ENCODE data around the gene IQCM. TPM values are rescaled to one million over a fixed set of nuclear protein-coding genes. Genes with fewer than 3 reads are reported as not detected.
A peak's percentile ranks its signal among the peaks of the same experiment; 100 is the strongest.

IQCM gene
- total and polyA plus RNA-seq, 4 donors = not detected

GRCh38 chr4:149823769-149824221 lies 8.2 kb upstream of the IQCM start:
- H3K36me3 ChIP-seq (ENCODE audit: control insufficient read depth, insufficient read depth, low read length) = no peaks in the 10 kb centered on the region
- H3K27ac ChIP-seq (ENCODE audit: low read depth, low read length) = no peak overlapping the region
- peak in 1 of 6 donors; percentile 21 for DNase-seq (ENCODE audit: low read depth in 4 of 6, low spot score in 6 of 6)
- no peaks in the 10 kb centered on the region for H3K9me3 ChIP-seq (ENCODE audit: control insufficient read depth, insufficient read depth, low read length)
- WGBS (ENCODE audit: insufficient coverage) = no CpG with 5 or more reads among the region's 4 CpGs
- no peak overlapping the region for H3K4me3 ChIP-seq (ENCODE audit: low read depth, low read length)
- H3K4me1 ChIP-seq (ENCODE audit: control insufficient read depth, insufficient read depth, low read length) = no peaks in the 10 kb centered on the region
- H3K27me3 ChIP-seq (ENCODE audit: control insufficient read depth, insufficient read depth, low read length) = no peaks in the 10 kb centered on the region

- Histone ChIP-seq H3K4me3 (ENCODE audit: low read depth, low read length) (no peak overlapping the region), H3K9me3 (ENCODE audit: control insufficient read depth, insufficient read depth, low read length) (no peaks in the 10 kb centered on the region), H3K36me3 (ENCODE audit: control insufficient read depth, insufficient read depth, low read length) (no peaks in the 10 kb centered on the region), H3K4me1 (ENCODE audit: control insufficient read depth, insufficient read depth, low read length) (no peaks in the 10 kb centered on the region), H3K27ac (ENCODE audit: low read depth, low read length) (no peak overlapping the region), H3K27me3 (ENCODE audit: control insufficient read depth, insufficient read depth, low read length) (no peaks in the 10 kb centered on the region)
- no peak for DNase-seq (ENCODE audit: low read depth in 4 of 6, low spot score in 6 of 6)
- no CpG with 5 or more reads among the region's 2 CpGs for WGBS (ENCODE audit: insufficient coverage)
These were observed 14.2 kb downstream of the IQCM start for GRCh38 chr4:149801416-149801815.

GRCh38 chr4:149799546-149799945 lies 16.1 kb downstream of the IQCM start:
- Histone ChIP-seq H3K36me3 (ENCODE audit: control insufficient read depth, insufficient read depth, low read length) (no peaks in the 10 kb centered on the region), H3K27ac (ENCODE audit: low read depth, low read length) (no peak overlapping the region), H3K4me1 (ENCODE audit: control insufficient read depth, insufficient read depth, low read length) (no peaks in the 10 kb centered on the region), H3K27me3 (ENCODE audit: control insufficient read depth, insufficient read depth, low read length) (no peaks in the 10 kb centered on the region), H3K4me3 (ENCODE audit: low read depth, low read length) (no peak overlapping the region), H3K9me3 (ENCODE audit: control insufficient read depth, insufficient read depth, low read length) (no peaks in the 10 kb centered on the region)
- no CpG with 5 or more reads among the region's 1 CpG for WGBS (ENCODE audit: insufficient coverage)
- no peak for DNase-seq (ENCODE audit: low read depth in 4 of 6, low spot score in 6 of 6)

- H3K36me3 ChIP-seq (ENCODE audit: control insufficient read depth, insufficient read depth, low read length) = no peaks in the 10 kb centered on the region
- no peaks in the 10 kb centered on the region for H3K4me1 ChIP-seq (ENCODE audit: control insufficient read depth, insufficient read depth, low read length)
- H3K9me3 ChIP-seq (ENCODE audit: control insufficient read depth, insufficient read depth, low read length) = no peaks in the 10 kb centered on the region
- H3K27ac ChIP-seq (ENCODE audit: low read depth, low read length) = no peak overlapping the region
- DNase-seq (ENCODE audit: low read depth in 4 of 6, low spot score in 6 of 6) = no peak
- no peaks in the 10 kb centered on the region for H3K27me3 ChIP-seq (ENCODE audit: control insufficient read depth, insufficient read depth, low read length)
- no peak overlapping the region for H3K4me3 ChIP-seq (ENCODE audit: low read depth, low read length)
These were observed 19.3 kb downstream of the IQCM start for GRCh38 chr4:149796381-149796780.

GRCh38 chr4:149795256-149795655 lies 20.4 kb downstream of the IQCM start:
- no peak for DNase-seq (ENCODE audit: low read depth in 4 of 6, low spot score in 6 of 6)

GRCh38 chr4:149794352-149794751 lies 21.3 kb downstream of the IQCM start:
- no peak for DNase-seq (ENCODE audit: low read depth in 4 of 6, low spot score in 6 of 6)
- H3K9me3 ChIP-seq (ENCODE audit: control insufficient read depth, insufficient read depth, low read length) = no peaks in the 10 kb centered on the region
- no peaks in the 10 kb centered on the region for H3K27me3 ChIP-seq (ENCODE audit: control insufficient read depth, insufficient read depth, low read length)
- no peak overlapping the region for H3K4me3 ChIP-seq (ENCODE audit: low read depth, low read length)
- H3K4me1 ChIP-seq (ENCODE audit: control insufficient read depth, insufficient read depth, low read length) = no peaks in the 10 kb centered on the region
- no CpG with 5 or more reads among the region's 1 CpG for WGBS (ENCODE audit: insufficient coverage)
- no peaks in the 10 kb centered on the region for H3K36me3 ChIP-seq (ENCODE audit: control insufficient read depth, insufficient read depth, low read length)
- H3K27ac ChIP-seq (ENCODE audit: low read depth, low read length) = no peak overlapping the region

More at GRCh38 chr4:149795256-149795655, 20.4 kb downstream of the IQCM start:
- no peaks in the 10 kb centered on the region for H3K27me3 ChIP-seq (ENCODE audit: control insufficient read depth, insufficient read depth, low read length)
- no peak overlapping the region for H3K4me3 ChIP-seq (ENCODE audit: low read depth, low read length)
- no peaks in the 10 kb centered on the region for H3K4me1 ChIP-seq (ENCODE audit: control insufficient read depth, insufficient read depth, low read length)
- no peaks in the 10 kb centered on the region for H3K9me3 ChIP-seq (ENCODE audit: control insufficient read depth, insufficient read depth, low read length)
- WGBS (ENCODE audit: insufficient coverage) = 75% methylated on average over 3 of the region's 4 CpGs
- H3K27ac ChIP-seq (ENCODE audit: low read depth, low read length) = no peak overlapping the region
- no peaks in the 10 kb centered on the region for H3K36me3 ChIP-seq (ENCODE audit: control insufficient read depth, insufficient read depth, low read length)

- H3K4me3 ChIP-seq (ENCODE audit: low read depth, low read length) = no peak overlapping the region
- no peaks in the 10 kb centered on the region for H3K27me3 ChIP-seq (ENCODE audit: control insufficient read depth, insufficient read depth, low read length)
These were observed 22.2 kb downstream of the IQCM start for GRCh38 chr4:149793459-149793858.

GRCh38 chr4:149791851-149792250 lies 23.8 kb downstream of the IQCM start:
- Histone ChIP-seq H3K9me3 (ENCODE audit: control insufficient read depth, insufficient read depth, low read length) (no peaks in the 10 kb centered on the region), H3K4me3 (ENCODE audit: low read depth, low read length) (no peak overlapping the region), H3K4me1 (ENCODE audit: control insufficient read depth, insufficient read depth, low read length) (no peaks in the 10 kb centered on the region), H3K27me3 (ENCODE audit: control insufficient read depth, insufficient read depth, low read length) (no peaks in the 10 kb centered on the region), H3K27ac (ENCODE audit: low read depth, low read length) (no peak overlapping the region), H3K36me3 (ENCODE audit: control insufficient read depth, insufficient read depth, low read length) (no peaks in the 10 kb centered on the region)
- no CpG with 5 or more reads among the region's 1 CpG for WGBS (ENCODE audit: insufficient coverage)
- peak in 1 of 6 donors; percentile 55 for DNase-seq (ENCODE audit: low read depth in 4 of 6, low spot score in 6 of 6)

More at GRCh38 chr4:149793459-149793858, 22.2 kb downstream of the IQCM start:
- Histone ChIP-seq H3K27ac (ENCODE audit: low read depth, low read length) (no peak overlapping the region), H3K36me3 (ENCODE audit: control insufficient read depth, insufficient read depth, low read length) (no peaks in the 10 kb centered on the region), H3K4me1 (ENCODE audit: control insufficient read depth, insufficient read depth, low read length) (no peaks in the 10 kb centered on the region), H3K9me3 (ENCODE audit: control insufficient read depth, insufficient read depth, low read length) (no peaks in the 10 kb centered on the region)
- no peak for DNase-seq (ENCODE audit: low read depth in 4 of 6, low spot score in 6 of 6)

GRCh38 chr4:149790172-149790907 lies 25.3 kb downstream of the IQCM start:
- Histone ChIP-seq H3K27me3 (ENCODE audit: control insufficient read depth, insufficient read depth, low read length) (no peaks in the 10 kb centered on the region), H3K36me3 (ENCODE audit: control insufficient read depth, insufficient read depth, low read length) (no peaks in the 10 kb centered on the region), H3K4me3 (ENCODE audit: low read depth, low read length) (no peak overlapping the region), H3K27ac (ENCODE audit: low read depth, low read length) (no peak overlapping the region), H3K9me3 (ENCODE audit: control insufficient read depth, insufficient read depth, low read length) (no peaks in the 10 kb centered on the region), H3K4me1 (ENCODE audit: control insufficient read depth, insufficient read depth, low read length) (no peaks in the 10 kb centered on the region)
- no peak for DNase-seq (ENCODE audit: low read depth in 4 of 6, low spot score in 6 of 6)
- WGBS (ENCODE audit: insufficient coverage) = no CpG with 5 or more reads among the region's 4 CpGs

GRCh38 chr4:149788300-149788699 lies 27.3 kb downstream of the IQCM start:
- Histone ChIP-seq H3K9me3 (ENCODE audit: control insufficient read depth, insufficient read depth, low read length) (no peaks in the 10 kb centered on the region), H3K4me1 (ENCODE audit: control insufficient read depth, insufficient read depth, low read length) (no peaks in the 10 kb centered on the region), H3K4me3 (ENCODE audit: low read depth, low read length) (no peak overlapping the region), H3K27ac (ENCODE audit: low read depth, low read length) (no peak overlapping the region), H3K27me3 (ENCODE audit: control insufficient read depth, insufficient read depth, low read length) (no peaks in the 10 kb centered on the region), H3K36me3 (ENCODE audit: control insufficient read depth, insufficient read depth, low read length) (no peaks in the 10 kb centered on the region)
- no CpG with 5 or more reads among the region's 4 CpGs for WGBS (ENCODE audit: insufficient coverage)
- no peak for DNase-seq (ENCODE audit: low read depth in 4 of 6, low spot score in 6 of 6)
